ENCODE data around the gene POLR1C. TPM values are rescaled to one million over a fixed set of nuclear protein-coding genes. Genes with fewer than 3 reads are reported as not detected.

The POLR1C gene
- total RNA-seq = 23.9 and 27.7 TPM in 2 replicates

GRCh38 chr6:43516697-43517504 is at the start of gene POLR1C, which contains the start of gene YIPF3:
TSS of gene POLR1C (plus strand) at chr6:43517089. CDS start at chr6:43517110, 21 bp downstream.
TSS of gene YIPF3 (minus strand) at chr6:43516926. CDS start at chr6:43516807, 119 bp downstream.

GRCh38 chr6:43477235-43478007 is 39.5 kb upstream of the POLR1C start, which contains the start of gene TJAP1:
TSS of gene TJAP1 (plus strand) at chr6:43477570. CDS start at chr6:43499002, 21,432 bp downstream.

GRCh38 chr6:43509984-43510826 is 6.7 kb upstream of the POLR1C start, which contains the start of gene LRRC73:
TSS of gene LRRC73 (minus strand) at chr6:43510346. CDS start at chr6:43509785, 561 bp downstream.

Small RNA genes lying within 50 kb of the gene (small RNA-seq; reads per million reads assigned to genes)
- gene RF00426 (not detected), gene RNU6-1113P (not detected)

Other genes starting within 250 kb of the POLR1C start
- gene SLC22A7, start 218.8 kb upstream of the POLR1C start, total RNA-seq = not detected in 2 replicates
- gene CRIP3, start 208.3 kb upstream of the POLR1C start, total RNA-seq = 2.4 TPM in 1 of 2 replicates, not detected in the other
- 20.8 and 25.6 TPM in 2 replicates for gene ZNF318, start 147.4 kb upstream of the POLR1C start, total RNA-seq
- 24.0 and 28.3 TPM in 2 replicates for gene ABCC10, start 89.5 kb upstream of the POLR1C start, total RNA-seq
- 6.8 and 11.0 TPM in 2 replicates for gene DLK2, start 61.5 kb upstream of the POLR1C start, total RNA-seq
- 19.0 and 19.6 TPM in 2 replicates for gene TJAP1, start 39.5 kb upstream of the POLR1C start, total RNA-seq
- gene LRRC73, start 6.7 kb upstream of the POLR1C start, total RNA-seq = 0.54 and 2.0 TPM in 2 replicates
- 97.8 and 122 TPM in 2 replicates for gene YIPF3, start 163 bp upstream of the POLR1C start, total RNA-seq
- 21.2 and 27.8 TPM in 2 replicates for gene XPO5, start 58.9 kb downstream of the POLR1C start, total RNA-seq
- 16.5 and 31.4 TPM in 2 replicates for gene POLH, start 59.1 kb downstream of the POLR1C start, total RNA-seq
- gene GTPBP2, start 112.2 kb downstream of the POLR1C start, total RNA-seq = 46.6 and 55.4 TPM in 2 replicates
- 20.8 and 25.1 TPM in 2 replicates for gene MAD2L1BP, start 118.8 kb downstream of the POLR1C start, total RNA-seq
- 0.43 and 2.4 TPM in 2 replicates for gene RSPH9, start 127.9 kb downstream of the POLR1C start, total RNA-seq
- gene MRPS18A, start 170.7 kb downstream of the POLR1C start, total RNA-seq = 27.1 and 35.7 TPM in 2 replicates